MM.1S (cell line): Measurements from ENCODE around the gene ECHDC3.

ENCODE experiments used
- DNase-seq: peaks from one replicate; pipeline ENCODE4 v3.0.0-alpha.2; 2015
- H2AFZ ChIP-seq: fragments of 300-600 bp; sonication (generic); 2 replicates; pipeline ENCODE4 v1.6.0; 2016; ENCODE audit warnings: antibody characterized with exemption, low read length
- H3F3A ChIP-seq: fragments of 300-600 bp; sonication (generic); 2 replicates; pipeline ENCODE4 v1.6.1; 2016; ENCODE audit warnings: mild to moderate bottlenecking, antibody characterized with exemption, low read length, moderate library complexity, mixed read lengths; ENCODE audit not compliant: insufficient read depth
- H3K27ac ChIP-seq: fragments of 300-600 bp; sonication (generic); 2 replicates; pipeline ENCODE4 v1.5.1; 2016; ENCODE audit warnings: mild to moderate bottlenecking, low read length
- H3K27me3 ChIP-seq: fragments of 300-600 bp; sonication (generic); replicated peaks from 2 replicates; pipeline ENCODE4 v1.6.0; 2016; ENCODE audit warnings: low read length; ENCODE audit not compliant: insufficient read depth
- H3K36me3 ChIP-seq: fragments of 300-600 bp; sonication (generic); replicated peaks from 2 replicates; pipeline ENCODE4 v1.6.1; 2016; ENCODE audit warnings: mild to moderate bottlenecking, low read length, mixed read lengths; ENCODE audit not compliant: insufficient read depth
- H3K4me1 ChIP-seq: fragments of 300-600 bp; sonication (generic); 2 replicates; pipeline ENCODE4 v1.6.1; 2016; ENCODE audit warnings: low read length, mixed read lengths
- H3K4me2 ChIP-seq: fragments of 300-600 bp; sonication (generic); 2 replicates; pipeline ENCODE4 v1.6.0; 2016; ENCODE audit warnings: low read depth, low read length
- H3K4me3 ChIP-seq: fragments of 300-600 bp; sonication (generic); 2 replicates; pipeline ENCODE4 v1.5.1; 2016; ENCODE audit warnings: low read length, mixed read lengths
- H3K79me2 ChIP-seq: fragments of 300-600 bp; sonication (generic); 2 replicates; pipeline ENCODE4 v1.6.1; 2016; ENCODE audit warnings: mixed run types, low read length, mixed read lengths
- H3K9ac ChIP-seq: fragments of 300-600 bp; sonication (generic); 2 replicates; pipeline ENCODE4 v1.6.1; 2016; ENCODE audit warnings: low read length, mixed read lengths
- H3K9me2 ChIP-seq: fragments of 300-600 bp; sonication (generic); replicated peaks from 2 replicates; pipeline ENCODE4 v1.6.1; 2016; ENCODE audit warnings: mild to moderate bottlenecking, low read length, mixed read lengths; ENCODE audit not compliant: insufficient read depth
- H3K9me3 ChIP-seq: fragments of 300-600 bp; sonication (generic); replicated peaks from 2 replicates; pipeline ENCODE4 v1.6.1; 2016; ENCODE audit warnings: mild to moderate bottlenecking, low read length, mixed read lengths; ENCODE audit not compliant: insufficient read depth
- H4K20me1 ChIP-seq: fragments of 300-600 bp; sonication (generic); 2 replicates; pipeline ENCODE4 v1.6.1; 2016; ENCODE audit warnings: mild to moderate bottlenecking, low read length, moderate library complexity, mixed read lengths; ENCODE audit not compliant: insufficient read depth
- EZH2 ChIP-seq: fragments of 300-600 bp; sonication (generic); optimal IDR thresholded peaks from 2 replicates; pipeline ENCODE3; 2017; ENCODE audit warnings: low read depth, mild to moderate bottlenecking, antibody characterized with exemption, low read length, mixed read lengths
- EZH2phosphoT487 ChIP-seq: fragments of 300-600 bp; sonication (generic); IDR thresholded peaks from 2 replicates; pipeline ENCODE4 v1.6.1; 2018; ENCODE audit warnings: antibody characterized with exemption, low read length
- TF ChIP-seq, protein P1 (sequence below): fragments of 300-600 bp; sonication (generic); IDR thresholded peaks from 2 replicates; pipeline ENCODE4 v1.5.1; 2016; ENCODE audit warnings: antibody characterized with exemption, low read length, mixed read lengths

ECHDC3 gene

DNA sequence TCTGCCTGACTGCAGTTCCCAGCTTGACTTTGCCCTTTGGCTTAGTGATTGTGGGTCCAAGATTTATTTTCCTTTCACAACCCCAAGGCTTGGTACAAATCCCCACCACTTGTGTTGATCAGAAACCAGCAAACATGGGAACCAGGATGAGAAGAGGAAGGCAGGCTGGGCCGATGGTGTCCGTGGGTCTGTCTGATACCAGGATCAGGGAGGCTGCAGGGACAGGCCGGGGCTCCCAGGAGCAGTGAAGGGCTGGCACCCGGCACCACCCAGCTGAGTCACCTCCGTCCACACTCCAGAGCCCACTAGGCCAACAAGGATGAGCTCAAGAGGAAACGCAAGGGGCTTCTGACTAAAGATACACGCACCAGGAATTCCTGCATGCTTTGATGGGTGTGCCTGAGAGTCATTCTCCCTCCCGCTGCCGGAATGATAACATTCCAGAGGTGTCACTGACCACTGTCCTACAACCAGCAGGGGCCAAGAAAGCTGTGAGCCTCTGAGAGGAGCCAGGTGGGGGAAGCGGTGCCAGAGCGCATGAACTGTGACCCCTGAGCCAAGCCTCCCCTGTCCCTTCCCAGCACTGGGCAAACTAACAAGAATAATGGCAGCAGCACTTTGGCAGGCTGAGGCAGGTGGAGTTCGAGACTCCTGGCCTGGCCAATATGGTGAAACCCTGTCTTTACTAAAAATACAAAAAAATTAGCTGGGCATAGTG, 51.7 kb downstream of the ECHDC3 start:
- TF ChIP-seq EZH2 (no peak), EZH2phosphoT487 (no peak)
- TF ChIP-seq, protein P1, sequence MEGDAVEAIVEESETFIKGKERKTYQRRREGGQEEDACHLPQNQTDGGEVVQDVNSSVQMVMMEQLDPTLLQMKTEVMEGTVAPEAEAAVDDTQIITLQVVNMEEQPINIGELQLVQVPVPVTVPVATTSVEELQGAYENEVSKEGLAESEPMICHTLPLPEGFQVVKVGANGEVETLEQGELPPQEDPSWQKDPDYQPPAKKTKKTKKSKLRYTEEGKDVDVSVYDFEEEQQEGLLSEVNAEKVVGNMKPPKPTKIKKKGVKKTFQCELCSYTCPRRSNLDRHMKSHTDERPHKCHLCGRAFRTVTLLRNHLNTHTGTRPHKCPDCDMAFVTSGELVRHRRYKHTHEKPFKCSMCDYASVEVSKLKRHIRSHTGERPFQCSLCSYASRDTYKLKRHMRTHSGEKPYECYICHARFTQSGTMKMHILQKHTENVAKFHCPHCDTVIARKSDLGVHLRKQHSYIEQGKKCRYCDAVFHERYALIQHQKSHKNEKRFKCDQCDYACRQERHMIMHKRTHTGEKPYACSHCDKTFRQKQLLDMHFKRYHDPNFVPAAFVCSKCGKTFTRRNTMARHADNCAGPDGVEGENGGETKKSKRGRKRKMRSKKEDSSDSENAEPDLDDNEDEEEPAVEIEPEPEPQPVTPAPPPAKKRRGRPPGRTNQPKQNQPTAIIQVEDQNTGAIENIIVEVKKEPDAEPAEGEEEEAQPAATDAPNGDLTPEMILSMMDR = no peak
- Histone ChIP-seq H3K36me3 (no peaks in the 10 kb centered on the region), H2AFZ (no peak overlapping the region), H3K4me1 (no peaks in the 10 kb centered on the region), H3K27me3 (no peaks in the 10 kb centered on the region), H3K27ac (no peak overlapping the region), H3K4me3 (no peak overlapping the region), H3K79me2 (no peaks in the 10 kb centered on the region), H4K20me1 (no peaks in the 10 kb centered on the region), H3F3A (no peaks in the 10 kb centered on the region), H3K4me2 (no peak overlapping the region), H3K9me3 (no peaks in the 10 kb centered on the region), H3K9me2 (no peaks in the 10 kb centered on the region), H3K9ac (no peak overlapping the region)
- no peak for DNase-seq

DNA sequence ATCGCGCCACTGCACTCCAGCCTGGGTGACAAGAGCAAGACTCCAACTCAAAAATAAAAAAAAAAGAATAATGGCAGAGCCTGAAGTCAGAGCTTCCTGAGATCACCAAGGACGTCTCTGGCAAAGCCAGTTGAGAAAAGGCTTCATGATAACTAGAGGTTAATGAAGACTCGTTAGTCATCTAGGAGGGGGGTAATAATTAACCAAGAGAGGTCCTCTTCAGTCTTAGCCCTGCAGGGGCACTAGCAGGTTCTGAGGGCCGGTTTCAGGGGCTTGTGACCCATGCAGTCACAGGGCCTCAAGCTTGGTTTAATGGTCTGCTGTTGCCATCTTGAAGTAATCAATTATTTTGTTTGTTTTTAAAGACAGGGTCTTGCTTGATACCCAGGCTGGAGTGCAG, 52.4 kb downstream of the ECHDC3 start:
- Histone ChIP-seq H3F3A (no peaks in the 10 kb centered on the region), H3K9ac (no peak overlapping the region), H3K4me2 (no peak overlapping the region), H4K20me1 (no peaks in the 10 kb centered on the region), H3K9me3 (no peaks in the 10 kb centered on the region), H3K4me1 (no peaks in the 10 kb centered on the region), H3K79me2 (no peaks in the 10 kb centered on the region), H3K36me3 (no peaks in the 10 kb centered on the region), H3K4me3 (no peak overlapping the region), H3K27me3 (no peaks in the 10 kb centered on the region), H3K9me2 (no peaks in the 10 kb centered on the region), H2AFZ (no peak overlapping the region), H3K27ac (no peak overlapping the region)
- TF ChIP-seq EZH2phosphoT487 (no peak), EZH2 (no peak)
- TF ChIP-seq, protein P1 = no peak
- DNase-seq = no peak

DNA sequence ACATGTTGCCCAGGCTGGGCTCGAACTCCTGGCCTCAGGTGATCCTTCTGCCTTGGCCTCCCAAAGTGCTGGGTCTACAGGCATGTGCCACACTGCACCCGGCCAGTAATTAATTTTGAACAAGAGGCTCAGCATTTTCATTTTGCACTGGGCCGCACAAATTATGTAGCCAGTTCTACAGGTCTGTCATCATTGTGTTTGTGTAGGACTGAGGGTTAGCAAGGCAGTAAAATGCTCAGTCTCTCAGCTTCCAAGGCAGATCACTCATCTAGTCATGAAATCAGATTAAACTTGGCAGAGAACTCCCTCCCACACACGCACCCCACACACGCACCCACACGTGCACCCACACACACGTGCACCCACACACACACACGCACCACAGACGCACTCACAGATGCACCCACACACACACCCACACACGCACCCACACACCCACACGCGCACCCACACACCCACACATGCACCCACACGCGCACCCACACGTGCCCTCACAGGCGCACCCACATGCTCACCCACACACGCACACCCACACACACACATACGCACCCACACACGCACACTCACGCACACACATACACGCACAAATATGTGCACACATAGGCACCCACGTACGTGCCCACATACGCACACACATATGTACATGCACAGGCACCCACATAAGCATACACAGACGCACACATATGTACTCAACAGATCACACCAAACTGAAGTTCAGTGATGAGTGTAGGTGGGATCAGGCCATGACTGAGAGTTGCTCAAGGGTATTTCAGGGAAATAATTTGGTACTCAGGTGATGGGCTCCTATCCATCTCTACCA, 53.1 kb downstream of the ECHDC3 start:
- DNase-seq = no peak
- no peaks in the 10 kb centered on the region for H3K9me2 ChIP-seq
- no peak overlapping the region for H2AFZ ChIP-seq
- H3K27ac ChIP-seq = no peak overlapping the region
- no peaks in the 10 kb centered on the region for H3K9me3 ChIP-seq
- TF ChIP-seq EZH2 = no peak
- TF ChIP-seq, protein P1 = no peak
- no peak for TF ChIP-seq EZH2phosphoT487
- H3K4me3 ChIP-seq = no peak overlapping the region
- no peaks in the 10 kb centered on the region for H3F3A ChIP-seq
- no peaks in the 10 kb centered on the region for H3K4me1 ChIP-seq
- no peaks in the 10 kb centered on the region for H3K36me3 ChIP-seq
- no peak overlapping the region for H3K4me2 ChIP-seq
- H3K79me2 ChIP-seq = no peaks in the 10 kb centered on the region
- H3K9ac ChIP-seq = no peak overlapping the region
- no peaks in the 10 kb centered on the region for H4K20me1 ChIP-seq
- no peaks in the 10 kb centered on the region for H3K27me3 ChIP-seq
